Measurements from ENCODE around the gene NARF. TPM values are rescaled to one million over a fixed set of nuclear protein-coding genes. Genes with fewer than 3 reads are reported as not detected.

NARF gene
- total RNA-seq, 1 donor from 2014 or later: 84.2 TPM

GRCh38 chr17:82416771-82417170 lies 41.8 kb upstream of the NARF start:
- peak; percentile 47 for TF ChIP-seq CTCF (conservative IDR thresholded peaks at IDR 0.05)
- Mint-ChIP-seq H3K9me3 (no peaks in the 10 kb centered on the region), H3K36me3 (ENCODE audit: low read depth) (peaks cover 12% of the 10 kb centered on the region), H3K27me3 (ENCODE audit: low read depth) (no peaks in the 10 kb centered on the region), H3K4me3 (peak overlapping the region; percentile 38), H3K27ac (ENCODE audit: unreplicated experiment) (no peak overlapping the region), H3K4me1 (peaks cover 12% of the 10 kb centered on the region)
- DNase-seq (ENCODE audit: low read depth, low spot score): no peak

- peak within 1 kb of the TSS; percentile 86 for H3K4me3 Mint-ChIP-seq
- H3K27ac Mint-ChIP-seq (ENCODE audit: unreplicated experiment): no peak within 1 kb of the TSS
- peak; percentile 73 for DNase-seq (ENCODE audit: low read depth, low spot score)
- peaks cover 25% of the 10 kb centered on the region for H3K36me3 Mint-ChIP-seq (ENCODE audit: low read depth)
- peaks cover 12% of the 10 kb centered on the region for H3K4me1 Mint-ChIP-seq
- no peak for TF ChIP-seq CTCF (conservative IDR thresholded peaks at IDR 0.05)
- H3K9me3 Mint-ChIP-seq: peaks cover 3% of the 10 kb centered on the region
- no peaks in the 10 kb centered on the region for H3K27me3 Mint-ChIP-seq (ENCODE audit: low read depth)
Observed at GRCh38 chr17:82418001-82418986, 40.2 kb upstream of the NARF start, which contains the start of the genes HEXD and OGFOD3. Gene HEXD, plus strand, starts transcription at chr17:82418347. Its CDS starts 1,453 bp downstream, at chr17:82419800. Gene OGFOD3, minus strand, starts transcription at chr17:82418586. Its CDS starts 101 bp downstream, at chr17:82418485.

- H3K36me3 Mint-ChIP-seq (ENCODE audit: low read depth): peaks cover 25% of the 10 kb centered on the region
- H3K4me3 Mint-ChIP-seq: peak overlapping the region; percentile 86
- H3K4me1 Mint-ChIP-seq: peaks cover 10% of the 10 kb centered on the region
- H3K27me3 Mint-ChIP-seq (ENCODE audit: low read depth): no peaks in the 10 kb centered on the region
- peaks cover 3% of the 10 kb centered on the region for H3K9me3 Mint-ChIP-seq
- no peak overlapping the region for H3K27ac Mint-ChIP-seq (ENCODE audit: unreplicated experiment)
- no peak for TF ChIP-seq CTCF (conservative IDR thresholded peaks at IDR 0.05)
- DNase-seq (ENCODE audit: low read depth, low spot score): no peak
Observed at GRCh38 chr17:82419540-82419939, 39.0 kb upstream of the NARF start.

GRCh38 chr17:82424001-82424862 lies 34.3 kb upstream of the NARF start:
- Mint-ChIP-seq H3K4me1 (peaks cover 4% of the 10 kb centered on the region), H3K27me3 (ENCODE audit: low read depth) (no peaks in the 10 kb centered on the region), H3K4me3 (peak overlapping the region; percentile 14), H3K27ac (ENCODE audit: unreplicated experiment) (no peak overlapping the region), H3K36me3 (ENCODE audit: low read depth) (peaks cover 28% of the 10 kb centered on the region), H3K9me3 (peaks cover 6% of the 10 kb centered on the region)
- peak; percentile 47 for DNase-seq (ENCODE audit: low read depth, low spot score)
- peak; percentile 64 for TF ChIP-seq CTCF (conservative IDR thresholded peaks at IDR 0.05)

- Mint-ChIP-seq H3K9me3 (peaks cover 6% of the 10 kb centered on the region), H3K4me1 (peaks cover 4% of the 10 kb centered on the region), H3K36me3 (ENCODE audit: low read depth) (peaks cover 28% of the 10 kb centered on the region), H3K27me3 (ENCODE audit: low read depth) (no peaks in the 10 kb centered on the region), H3K27ac (ENCODE audit: unreplicated experiment) (no peak overlapping the region), H3K4me3 (peak overlapping the region; percentile 14)
- TF ChIP-seq CTCF (conservative IDR thresholded peaks at IDR 0.05): no peak
- DNase-seq (ENCODE audit: low read depth, low spot score): no peak
Observed at GRCh38 chr17:82424863-82425159, 33.7 kb upstream of the NARF start.
